Breast epithelium (tissue), 4 donors: Measurements from ENCODE around the gene TYROBP. TPM values are rescaled to one million over a fixed set of nuclear protein-coding genes. Genes with fewer than 3 reads are reported as not detected.
"Not testable (repeated sequence)": the region's sequence is repeated elsewhere in the genome, so short reads cannot be mapped to it uniquely, and the experiment has no call there.

Source experiments
- DNase-seq, 2 donors: peaks; one replicate each; pipeline ENCODE4 v3.0.0-alpha.2; 2019; ENCODE audit warnings: low spot score in 2 of 2
- H3K27ac ChIP-seq, 2 donors: fragments of 200-600 bp; sonication (generic) in 1 of 2; one replicate each; pipeline ENCODE4 v1.5.1; 2016 to 2019; ENCODE audit warnings: mild to moderate bottlenecking in 1 of 2
- H3K27me3 ChIP-seq, 2 donors: fragments of 200-600 bp; sonication (generic) in 1 of 2; one replicate each; pipeline versions ENCODE4 v1.5.1 to v1.6.0; 2017 to 2019; ENCODE audit warnings: control low read depth in 1 of 2, mild to moderate bottlenecking in 1 of 2
- H3K36me3 ChIP-seq: fragments of 200-600 bp; one replicate; pipeline ENCODE4 v1.5.1; 2019
- H3K4me1 ChIP-seq, 2 donors: fragments of 200-600 bp; sonication (generic); one replicate each; pipeline ENCODE4 v1.5.1; 2016 to 2019; ENCODE audit warnings: control low read depth in 1 of 2
- H3K4me3 ChIP-seq, 3 donors: fragments of 200-600 bp; sonication (generic); 1 replicate in 2 of 3; 2 replicates in 1 of 3; pipeline ENCODE4 v1.5.1; 2016 to 2019; ENCODE audit warnings: mild to moderate bottlenecking in 3 of 3, moderate library complexity in 2 of 3
- H3K9me3 ChIP-seq, 2 donors: fragments of 200-600 bp; sonication (generic) in 1 of 2; one replicate each; pipeline ENCODE4 v1.5.1; 2016 to 2019; ENCODE audit warnings: control low read depth in 1 of 2
- POLR2A ChIP-seq: fragments of 450-650 bp; IDR thresholded peaks from one replicate; pipeline ENCODE4 v1.6.1; 2016; ENCODE audit warnings: antibody characterized with exemption, mild to moderate bottlenecking, moderate library complexity
- POLR2AphosphoS5 ChIP-seq, 3 donors: sonication (generic); formaldehyde crosslinking; IDR thresholded peaks; one replicate each; pipeline ENCODE4 v1.6.1; 2017; ENCODE audit warnings: antibody characterized with exemption in 3 of 3
- intact Hi-C: fragments of 100-400 bp; cut with DNase I; formaldehyde crosslinking; loops from one replicate; pipeline ENCODE4 v1.15.1; 2023; ENCODE audit warnings: low total_unique reads
- total RNA-seq, 3 donors: library from RNA; depleted of rRNA; stranded (reverse); fragments of >200 nt; gene quantifications; one replicate each; pipeline ENCODE4 v1.1.0, GENCODE V29; 2016
- TF ChIP-seq, protein P1 (sequence below), 3 donors: fragments of 450-650 bp; IDR thresholded peaks; one replicate each; pipeline ENCODE4 v1.5.1; 2016 to 2017; ENCODE audit warnings: antibody characterized with exemption in 3 of 3, mild to moderate bottlenecking in 3 of 3, moderate library complexity in 3 of 3

The TYROBP gene
- total RNA-seq, 3 donors from 2014 or later, result 56.4 to 239 (median 112) TPM

DNA sequence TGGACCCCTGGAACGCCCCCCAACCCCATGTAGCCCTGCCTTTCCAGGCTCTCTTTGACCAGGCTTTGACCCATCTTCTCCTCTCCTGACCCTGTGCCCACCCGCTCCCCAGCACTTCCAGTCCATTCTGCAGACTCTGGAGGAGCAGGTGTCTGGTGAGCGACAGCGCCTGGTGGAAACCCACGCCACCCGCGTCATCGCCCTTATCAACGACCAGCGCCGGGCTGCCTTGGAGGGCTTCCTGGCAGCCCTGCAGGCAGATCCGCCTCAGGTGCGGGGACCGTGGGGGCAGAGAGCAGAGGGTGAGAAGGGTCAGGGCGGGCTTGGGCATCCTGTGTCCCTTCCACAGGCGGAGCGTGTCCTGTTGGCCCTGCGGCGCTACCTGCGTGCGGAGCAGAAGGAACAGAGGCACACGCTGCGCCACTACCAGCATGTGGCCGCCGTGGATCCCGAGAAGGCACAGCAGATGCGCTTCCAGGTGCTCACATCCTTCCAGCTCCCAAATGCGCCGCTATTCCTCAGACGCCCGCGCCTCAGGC lies 33.6 kb downstream of the TYROBP start:
- Histone ChIP-seq H3K36me3 (no peaks in the 10 kb centered on the region), H3K9me3 (no peaks in the 10 kb centered on the region), H3K27ac (no peak overlapping the region), H3K4me3 (no peak overlapping the region), H3K4me1 (peaks cover 4 to 6% of the 10 kb centered on the region in 2 donors), H3K27me3 (peaks cover 0 to 10% of the 10 kb centered on the region in 2 donors)
- DNase-seq, result no peak
- intact Hi-C loops, result loop anchor here (10.0 kb wide), 1 partner anchor 1640 kb away; no protein-coding TSS in a partner anchor
- TF ChIP-seq POLR2AphosphoS5 (IDR thresholded peaks at IDR 0.05), result no peak
- TF ChIP-seq POLR2A, result no peak
- TF ChIP-seq, protein P1, sequence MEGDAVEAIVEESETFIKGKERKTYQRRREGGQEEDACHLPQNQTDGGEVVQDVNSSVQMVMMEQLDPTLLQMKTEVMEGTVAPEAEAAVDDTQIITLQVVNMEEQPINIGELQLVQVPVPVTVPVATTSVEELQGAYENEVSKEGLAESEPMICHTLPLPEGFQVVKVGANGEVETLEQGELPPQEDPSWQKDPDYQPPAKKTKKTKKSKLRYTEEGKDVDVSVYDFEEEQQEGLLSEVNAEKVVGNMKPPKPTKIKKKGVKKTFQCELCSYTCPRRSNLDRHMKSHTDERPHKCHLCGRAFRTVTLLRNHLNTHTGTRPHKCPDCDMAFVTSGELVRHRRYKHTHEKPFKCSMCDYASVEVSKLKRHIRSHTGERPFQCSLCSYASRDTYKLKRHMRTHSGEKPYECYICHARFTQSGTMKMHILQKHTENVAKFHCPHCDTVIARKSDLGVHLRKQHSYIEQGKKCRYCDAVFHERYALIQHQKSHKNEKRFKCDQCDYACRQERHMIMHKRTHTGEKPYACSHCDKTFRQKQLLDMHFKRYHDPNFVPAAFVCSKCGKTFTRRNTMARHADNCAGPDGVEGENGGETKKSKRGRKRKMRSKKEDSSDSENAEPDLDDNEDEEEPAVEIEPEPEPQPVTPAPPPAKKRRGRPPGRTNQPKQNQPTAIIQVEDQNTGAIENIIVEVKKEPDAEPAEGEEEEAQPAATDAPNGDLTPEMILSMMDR (IDR thresholded peaks at IDR 0.05), result no peak

DNA sequence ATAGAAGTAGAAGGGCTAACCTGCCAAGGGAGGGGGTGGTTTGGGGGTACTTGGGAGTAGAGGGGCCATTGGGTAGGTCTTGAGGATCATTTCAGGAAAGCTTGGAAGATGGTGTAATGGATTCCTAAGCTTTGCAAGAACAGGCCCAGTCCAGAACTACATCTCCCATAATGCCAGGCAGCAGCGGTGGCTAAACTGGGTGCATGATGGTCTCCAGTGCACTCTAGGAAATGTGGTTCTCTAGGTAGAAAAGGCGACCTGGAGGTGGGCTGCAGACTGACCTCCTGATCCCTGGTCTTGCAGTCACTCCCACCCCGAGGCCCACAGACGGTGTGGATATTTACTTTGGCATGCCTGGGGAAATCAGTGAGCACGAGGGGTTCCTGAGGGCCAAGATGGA lies 35.9 kb downstream of the TYROBP start:
- Histone ChIP-seq H3K9me3 (no peaks in the 10 kb centered on the region), H3K27me3 (peaks cover 3 to 10% of the 10 kb centered on the region in 2 donors), H3K4me3 (no peak overlapping the region), H3K27ac (no peak overlapping the region), H3K36me3 (no peaks in the 10 kb centered on the region), H3K4me1 (peaks cover 6 to 13% of the 10 kb centered on the region in 2 donors)
- intact Hi-C loops, result loop anchor here (10.0 kb wide), 1 partner anchor 1643 kb away; no protein-coding TSS in a partner anchor
- no peak for TF ChIP-seq POLR2AphosphoS5 (IDR thresholded peaks at IDR 0.05)
- TF ChIP-seq, protein P1 (IDR thresholded peaks at IDR 0.05), result no peak
- TF ChIP-seq POLR2A, result no peak
- DNase-seq, result no peak

DNA sequence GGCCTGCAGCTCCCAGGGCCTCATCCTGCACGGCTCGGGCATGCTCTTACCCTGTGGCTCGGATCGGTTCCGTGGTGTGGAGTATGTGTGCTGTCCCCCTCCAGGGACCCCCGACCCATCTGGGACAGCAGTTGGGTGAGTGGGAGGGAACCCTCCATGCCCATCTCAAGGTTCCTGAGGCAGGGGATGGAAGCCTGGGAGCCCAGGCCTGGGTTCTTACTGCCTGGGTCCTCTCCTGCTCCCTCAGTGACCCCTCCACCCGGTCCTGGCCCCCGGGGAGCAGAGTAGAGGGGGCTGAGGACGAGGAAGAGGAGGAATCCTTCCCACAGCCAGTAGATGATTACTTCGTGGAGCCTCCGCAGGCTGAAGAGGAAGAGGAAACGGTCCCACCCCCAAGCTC lies 36.5 kb downstream of the TYROBP start:
- intact Hi-C loops, result loop anchor here (10.0 kb wide), 1 partner anchor 1643 kb away; no protein-coding TSS in a partner anchor
- no peaks in the 10 kb centered on the region for H3K9me3 ChIP-seq
- TF ChIP-seq POLR2AphosphoS5 (IDR thresholded peaks at IDR 0.05), result no peak
- TF ChIP-seq, protein P1 (IDR thresholded peaks at IDR 0.05), result no peak
- TF ChIP-seq POLR2A, result no peak
- no peaks in the 10 kb centered on the region for H3K36me3 ChIP-seq
- peaks cover 6 to 13% of the 10 kb centered on the region in 2 donors for H3K4me1 ChIP-seq
- DNase-seq, result no peak
- peaks cover 3 to 10% of the 10 kb centered on the region in 2 donors for H3K27me3 ChIP-seq
- no peak overlapping the region for H3K4me3 ChIP-seq
- no peak overlapping the region for H3K27ac ChIP-seq

GRCh38 chr19:35870798-35871197 lies 37.3 kb downstream of the TYROBP start:
- intact Hi-C loops, result loop anchor here (10.0 kb wide), 1 partner anchor 1644 kb away; no protein-coding TSS in a partner anchor
- Histone ChIP-seq H3K36me3 (no peaks in the 10 kb centered on the region), H3K4me3 (no peak overlapping the region), H3K27ac (no peak overlapping the region), H3K4me1 (peaks cover 6 to 13% of the 10 kb centered on the region in 2 donors), H3K9me3 (no peaks in the 10 kb centered on the region), H3K27me3 (peaks cover 3 to 10% of the 10 kb centered on the region in 2 donors)
- no peak for TF ChIP-seq POLR2A
- TF ChIP-seq, protein P1 (IDR thresholded peaks at IDR 0.05), result no peak
- TF ChIP-seq POLR2AphosphoS5 (IDR thresholded peaks at IDR 0.05), result no peak
- DNase-seq, result no peak

GRCh38 chr19:35870124-35870736 lies 37.9 kb downstream of the TYROBP start:
- H3K36me3 ChIP-seq, H3K9me3 ChIP-seq, DNase-seq, H3K27ac ChIP-seq: not testable (repeated sequence)
- Histone ChIP-seq H3K27me3 (peaks cover 3 to 10% of the 10 kb centered on the region in 2 donors), H3K4me3 (peak overlapping the region in 2 of 3 donors; percentile 54 to 65), H3K4me1 (peaks cover 6 to 13% of the 10 kb centered on the region in 2 donors)
- intact Hi-C loops, result loop anchor here (10.0 kb wide), 1 partner anchor 1645 kb away; no protein-coding TSS in a partner anchor
